Sigmoid colon (tissue), 4 donors: ENCODE measurements around the gene PSMB1.

Experiments
- CTCF ChIP-seq, 4 experiments: fragments of 450-650 bp in 3 of 4; fragments of 200-600 bp in 1 of 4; IDR thresholded peaks; one replicate each; pipeline ENCODE4 v1.5.1; 2016 to 2019; ENCODE audit warnings: antibody characterized with exemption in 4 of 4, mild to moderate bottlenecking in 3 of 4, moderate library complexity in 2 of 4
- EP300 ChIP-seq, 4 donors: sonication (generic); formaldehyde crosslinking; IDR thresholded peaks; one replicate each; pipeline ENCODE4 v1.6.1; 2017; ENCODE audit warnings: antibody characterized with exemption in 4 of 4
- POLR2A ChIP-seq, 2 donors: fragments of 450-650 bp; IDR thresholded peaks; one replicate each; pipeline ENCODE4 v1.6.1; 2016; ENCODE audit warnings: antibody characterized with exemption in 2 of 2, mild to moderate bottlenecking in 2 of 2, moderate library complexity in 2 of 2
- POLR2AphosphoS5 ChIP-seq, 4 donors: sonication (generic); formaldehyde crosslinking; IDR thresholded peaks; one replicate each; pipeline ENCODE4 v1.6.1; 2017; ENCODE audit warnings: antibody characterized with exemption in 4 of 4

DNA sequence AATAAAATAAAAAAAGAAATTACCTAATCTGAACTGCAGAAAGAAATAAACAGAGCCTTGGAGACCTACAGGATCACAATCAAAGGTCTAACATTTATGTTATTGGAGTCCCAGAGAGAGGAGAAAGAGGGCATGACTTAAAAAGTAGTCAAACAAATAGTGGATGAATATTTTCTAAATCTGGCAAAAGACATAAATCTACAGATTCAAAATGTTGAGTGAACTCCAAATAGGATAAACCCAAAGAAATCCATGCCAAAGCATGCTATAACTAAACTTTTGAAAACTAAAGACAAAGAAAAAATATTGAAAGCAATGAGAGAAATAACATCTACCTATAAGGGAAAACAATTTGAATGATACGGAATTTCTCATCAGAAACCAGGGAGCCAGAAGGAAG lies 38.2 kb downstream of the PSMB1 start:
- TF ChIP-seq POLR2A (IDR thresholded peaks at IDR 0.05) (no peak), CTCF (IDR thresholded peaks at IDR 0.05) (no peak), EP300 (IDR thresholded peaks at IDR 0.05) (no peak), POLR2AphosphoS5 (IDR thresholded peaks at IDR 0.05) (no peak)
